GM23338 (cell line): Measurements from ENCODE around the gene COL6A3. TPM values are rescaled to one million over a fixed set of nuclear protein-coding genes. Genes with fewer than 3 reads are reported as not detected.

ENCODE experiments used
- ATAC-seq: fragments of 200-7000 bp; cut with Tn5 transposase; 3 replicates; pipeline ENCODE4 v1.9.1; 2020
- DNase-seq: peaks from one replicate; pipeline ENCODE4 v3.0.0-alpha.2; 2015; ENCODE audit warnings: low spot score
- H2AFZ ChIP-seq: fragments of 200-600 bp; sonication (generic); 2 replicates; pipeline ENCODE4 v1.8.0; 2016; ENCODE audit warnings: antibody characterized with exemption, mild to moderate bottlenecking, moderate library complexity
- H3F3A ChIP-seq: fragments of 200-600 bp; sonication (generic); replicated peaks from 2 replicates; pipeline ENCODE4 v1.8.0; 2017; ENCODE audit warnings: antibody characterized with exemption, mixed run types, low read depth
- H3K27ac ChIP-seq: fragments of 200-600 bp; sonication (generic); 2 replicates; pipeline ENCODE4 v1.6.1; 2016; ENCODE audit warnings: low read depth
- H3K27me3 ChIP-seq: fragments of 200-600 bp; sonication (generic); 2 replicates; pipeline ENCODE4 v1.8.0; 2016; ENCODE audit warnings: mild to moderate bottlenecking, mixed run types, moderate library complexity; ENCODE audit not compliant: insufficient read depth
- H3K36me3 ChIP-seq: fragments of 200-600 bp; sonication (generic); 2 replicates; pipeline ENCODE4 v1.8.0; 2016; ENCODE audit warnings: mild to moderate bottlenecking; ENCODE audit not compliant: insufficient read depth
- H3K4me1 ChIP-seq: fragments of 200-600 bp; sonication (generic); 2 replicates; pipeline ENCODE4 v1.8.0; 2016; ENCODE audit warnings: mild to moderate bottlenecking, moderate library complexity; ENCODE audit not compliant: insufficient read depth
- H3K4me2 ChIP-seq: fragments of 200-600 bp; sonication (generic); 2 replicates; pipeline ENCODE4 v1.7.1; 2017; ENCODE audit warnings: mixed run types
- H3K4me3 ChIP-seq: fragments of 200-600 bp; sonication (generic); 2 replicates; pipeline ENCODE4 v1.6.1; 2016; ENCODE audit warnings: mixed run types
- H3K79me2 ChIP-seq: fragments of 200-600 bp; sonication (generic); replicated peaks from 2 replicates; pipeline ENCODE4 v1.8.0; 2017; ENCODE audit warnings: mild to moderate bottlenecking; ENCODE audit not compliant: insufficient read depth
- H3K9me2 ChIP-seq: fragments of 200-600 bp; sonication (generic); 2 replicates; pipeline ENCODE4 v1.8.0; 2017; ENCODE audit not compliant: insufficient read depth
- H4K20me1 ChIP-seq: fragments of 200-600 bp; sonication (generic); replicated peaks from 2 replicates; pipeline ENCODE4 v1.8.0; 2017; ENCODE audit warnings: mild to moderate bottlenecking; ENCODE audit not compliant: insufficient read depth
- H3K27ac Mint-ChIP-seq: 2 replicates; pipeline ENCODE4 v1.8.0; 2020; ENCODE audit warnings: inconsistent platforms, mild to moderate bottlenecking, moderate library complexity, mixed read lengths
- H3K27me3 Mint-ChIP-seq: 3 replicates; pipeline ENCODE4 v1.8.0; 2022; ENCODE audit warnings: low read depth, mild to moderate bottlenecking, moderate library complexity, mixed read lengths, inconsistent platforms; ENCODE audit not compliant: insufficient read depth, poor library complexity
- H3K36me3 Mint-ChIP-seq: 3 replicates; pipeline ENCODE4 v1.8.0; 2021; ENCODE audit warnings: low read depth, mild to moderate bottlenecking, inconsistent platforms, moderate library complexity, mixed read lengths
- H3K4me1 Mint-ChIP-seq: 3 replicates; pipeline ENCODE4 v1.8.0; 2020; ENCODE audit warnings: mild to moderate bottlenecking, inconsistent platforms, mixed read lengths
- H3K4me3 Mint-ChIP-seq: 3 replicates; pipeline ENCODE4 v1.8.0; 2021; ENCODE audit warnings: moderate library complexity, mild to moderate bottlenecking, inconsistent platforms, mixed read lengths
- H3K9me3 Mint-ChIP-seq: 3 replicates; pipeline ENCODE4 v1.8.0; 2020; ENCODE audit warnings: moderate library complexity, mild to moderate bottlenecking, inconsistent platforms, mixed read lengths
- POLR2AphosphoS5 ChIP-seq: IDR thresholded peaks from 2 replicates; pipeline ENCODE4 v1.6.1; 2016; ENCODE audit warnings: antibody characterized with exemption, low read depth
- REST ChIP-seq: IDR thresholded peaks from one replicate; pipeline ENCODE4 v1.6.1; 2018; ENCODE audit warnings: antibody characterized with exemption; ENCODE audit not compliant: unreplicated experiment
- STAT1 ChIP-seq: IDR thresholded peaks from one replicate; pipeline ENCODE4 v1.6.1; 2016; ENCODE audit warnings: antibody characterized with exemption; ENCODE audit not compliant: unreplicated experiment
- ZNF331 ChIP-seq: fragments of 250-450 bp; sonication (Bioruptor Pico); IDR thresholded peaks from 2 replicates; pipeline ENCODE4 v1.5.0; 2020; ENCODE audit warnings: low read depth, mild to moderate bottlenecking, moderate library complexity
- ZNF462 ChIP-seq: fragments of 250-450 bp; sonication (Bioruptor Pico); IDR thresholded peaks from 2 replicates; pipeline ENCODE4 v1.5.0; 2020; ENCODE audit warnings: mild to moderate bottlenecking, moderate library complexity
- polyA plus RNA-seq: library from polyadenylated mRNA; unstranded; fragments of >200 nt; fragmentation: Nextera tagmentation; extraction: Ambion mirVana; gene quantifications from 2 replicates; pipeline ENCODE4 v1.2.1, GENCODE V29; 2016
- total RNA-seq: library from RNA; depleted of rRNA; stranded (reverse); fragments of >200 nt; shearing (Covaris generic); gene quantifications from 2 replicates; pipeline ENCODE4 v1.2.3, GENCODE V29; 2014

Gene COL6A3
- total and polyA plus RNA-seq, 2 experiments from 2014 or later, result 1.2 to 7.3 TPM

- Histone ChIP-seq H3K27ac (no peak overlapping the region), H3F3A (no peaks in the 10 kb centered on the region), H3K9me2 (peaks cover 2% of the 10 kb centered on the region; the same call in 1 of the 2 replicates), H3K4me1 (no peaks in the 10 kb centered on the region), H2AFZ (peak overlapping the region; percentile 6; the same call in 1 of the 2 replicates), H4K20me1 (no peaks in the 10 kb centered on the region), H3K27me3 (no peaks in the 10 kb centered on the region), H3K4me2 (no peak overlapping the region), H3K36me3 (no peaks in the 10 kb centered on the region), H3K79me2 (no peaks in the 10 kb centered on the region), H3K4me3 (no peak overlapping the region)
- DNase-seq (peak; percentile 20), ATAC-seq (peak; percentile 78)
- no peaks in the 10 kb centered on the region for H3K36me3 Mint-ChIP-seq
- H3K27me3 Mint-ChIP-seq, result peaks cover 5% of the 10 kb centered on the region
- peaks cover 4% of the 10 kb centered on the region; the same call in 2 of the 3 replicates for H3K4me1 Mint-ChIP-seq
- no peak overlapping the region for H3K4me3 Mint-ChIP-seq
- no peaks in the 10 kb centered on the region for H3K9me3 Mint-ChIP-seq
- TF ChIP-seq ZNF462 (CRISPR knock-in tag) (no peak), REST (no peak), STAT1 (no peak), ZNF331 (CRISPR knock-in tag) (peak; percentile 32; the same call in 1 of the 2 replicates), POLR2AphosphoS5 (no peak)
- no peak overlapping the region for H3K27ac Mint-ChIP-seq
Measured at GRCh38 chr2:237315170-237315828, 98.7 kb downstream of the COL6A3 start.
